Measurements from ENCODE around the gene ZNF532. TPM values are rescaled to one million over a fixed set of nuclear protein-coding genes. Genes with fewer than 3 reads are reported as not detected.

The ZNF532 gene
- polyA plus RNA-seq, 2 donors: 9.9 to 10.6 TPM

- no peaks in the 10 kb centered on the region for H3K27me3 ChIP-seq (ENCODE audit: control insufficient read depth in 1 of 2, insufficient read depth in 2 of 2, low read length in 2 of 2)
- H3K9me3 ChIP-seq (ENCODE audit: control insufficient read depth in 2 of 2, insufficient read depth in 1 of 2, low read depth in 1 of 2, low read length in 1 of 2): no peaks in the 10 kb centered on the region
- peaks cover 0 to 10% of the 10 kb centered on the region in 2 donors for H3K36me3 ChIP-seq (ENCODE audit: control insufficient read depth in 2 of 2, insufficient read depth in 2 of 2, low read length in 1 of 2)
- WGBS, 2 donors: 78 to 82% methylated on average over 3 of the region's 3 CpGs
- H3K27ac ChIP-seq (ENCODE audit: low read depth in 2 of 2, low read length in 1 of 2): no peak overlapping the region
- H3K4me1 ChIP-seq (ENCODE audit: control insufficient read depth in 2 of 2, insufficient read depth in 2 of 2, low read length in 1 of 2): no peaks in the 10 kb centered on the region
- no peak overlapping the region for H3K4me3 ChIP-seq (ENCODE audit: low read depth in 1 of 2, low read length in 2 of 2)
Measured at GRCh38 chr18:58937887-58938267, 73.2 kb downstream of the ZNF532 start.

GRCh38 chr18:58941426-58942099 is 76.9 kb downstream of the ZNF532 start:
- Histone ChIP-seq H3K27ac (ENCODE audit: low read depth in 2 of 2, low read length in 1 of 2) (no peak overlapping the region), H3K27me3 (ENCODE audit: control insufficient read depth in 1 of 2, insufficient read depth in 2 of 2, low read length in 2 of 2) (no peaks in the 10 kb centered on the region), H3K4me3 (ENCODE audit: low read depth in 1 of 2, low read length in 2 of 2) (no peak overlapping the region), H3K36me3 (ENCODE audit: control insufficient read depth in 2 of 2, insufficient read depth in 2 of 2, low read length in 1 of 2) (peaks cover 0 to 11% of the 10 kb centered on the region in 2 donors), H3K9me3 (ENCODE audit: control insufficient read depth in 2 of 2, insufficient read depth in 1 of 2, low read depth in 1 of 2, low read length in 1 of 2) (no peaks in the 10 kb centered on the region), H3K4me1 (ENCODE audit: control insufficient read depth in 2 of 2, insufficient read depth in 2 of 2, low read length in 1 of 2) (no peaks in the 10 kb centered on the region)
- 96 to 98% methylated on average over 8 of the region's 8 CpGs for WGBS, 2 donors

GRCh38 chr18:58943896-58944295 is 79.2 kb downstream of the ZNF532 start:
- Histone ChIP-seq H3K4me1 (ENCODE audit: control insufficient read depth in 2 of 2, insufficient read depth in 2 of 2, low read length in 1 of 2) (no peaks in the 10 kb centered on the region), H3K4me3 (ENCODE audit: low read depth in 1 of 2, low read length in 2 of 2) (no peak overlapping the region), H3K36me3 (ENCODE audit: control insufficient read depth in 2 of 2, insufficient read depth in 2 of 2, low read length in 1 of 2) (peaks cover 2 to 11% of the 10 kb centered on the region in 2 donors), H3K9me3 (ENCODE audit: control insufficient read depth in 2 of 2, insufficient read depth in 1 of 2, low read depth in 1 of 2, low read length in 1 of 2) (no peaks in the 10 kb centered on the region), H3K27ac (ENCODE audit: low read depth in 2 of 2, low read length in 1 of 2) (no peak overlapping the region), H3K27me3 (ENCODE audit: control insufficient read depth in 1 of 2, insufficient read depth in 2 of 2, low read length in 2 of 2) (no peaks in the 10 kb centered on the region)
- 63 to 80% methylated on average over 3 of the region's 3 CpGs for WGBS, 2 donors

- H3K9me3 ChIP-seq (ENCODE audit: control insufficient read depth in 2 of 2, insufficient read depth in 1 of 2, low read depth in 1 of 2, low read length in 1 of 2): no peaks in the 10 kb centered on the region
- no peak overlapping the region for H3K27ac ChIP-seq (ENCODE audit: low read depth in 2 of 2, low read length in 1 of 2)
- 81 to 88% methylated on average over 7 of the region's 7 CpGs for WGBS, 2 donors
- H3K4me1 ChIP-seq (ENCODE audit: control insufficient read depth in 2 of 2, insufficient read depth in 2 of 2, low read length in 1 of 2): no peaks in the 10 kb centered on the region
- H3K4me3 ChIP-seq (ENCODE audit: low read depth in 1 of 2, low read length in 2 of 2): no peak overlapping the region
- H3K27me3 ChIP-seq (ENCODE audit: control insufficient read depth in 1 of 2, insufficient read depth in 2 of 2, low read length in 2 of 2): no peaks in the 10 kb centered on the region
- peaks cover 2 to 5% of the 10 kb centered on the region in 2 donors for H3K36me3 ChIP-seq (ENCODE audit: control insufficient read depth in 2 of 2, insufficient read depth in 2 of 2, low read length in 1 of 2)
Measured at GRCh38 chr18:58947136-58947732, 82.6 kb downstream of the ZNF532 start.

- H3K36me3 ChIP-seq (ENCODE audit: control insufficient read depth in 2 of 2, insufficient read depth in 2 of 2, low read length in 1 of 2): peaks cover 2 to 5% of the 10 kb centered on the region in 2 donors
- whole genome bisulfite sequencing, 2 donors: 86 to 91% methylated on average over 1 of the region's 1 CpG
- no peak overlapping the region for H3K4me3 ChIP-seq (ENCODE audit: low read depth in 1 of 2, low read length in 2 of 2)
- H3K27ac ChIP-seq (ENCODE audit: low read depth in 2 of 2, low read length in 1 of 2): no peak overlapping the region
- no peaks in the 10 kb centered on the region for H3K4me1 ChIP-seq (ENCODE audit: control insufficient read depth in 2 of 2, insufficient read depth in 2 of 2, low read length in 1 of 2)
- H3K9me3 ChIP-seq (ENCODE audit: control insufficient read depth in 2 of 2, insufficient read depth in 1 of 2, low read depth in 1 of 2, low read length in 1 of 2): no peaks in the 10 kb centered on the region
- H3K27me3 ChIP-seq (ENCODE audit: control insufficient read depth in 1 of 2, insufficient read depth in 2 of 2, low read length in 2 of 2): no peaks in the 10 kb centered on the region
Measured at GRCh38 chr18:58949031-58949430, 84.4 kb downstream of the ZNF532 start.

- H3K27ac ChIP-seq (ENCODE audit: low read depth in 2 of 2, low read length in 1 of 2): no peak overlapping the region
- H3K36me3 ChIP-seq (ENCODE audit: control insufficient read depth in 2 of 2, insufficient read depth in 2 of 2, low read length in 1 of 2): peaks cover 0 to 2% of the 10 kb centered on the region in 2 donors
- H3K4me1 ChIP-seq (ENCODE audit: control insufficient read depth in 2 of 2, insufficient read depth in 2 of 2, low read length in 1 of 2): no peaks in the 10 kb centered on the region
Measured at GRCh38 chr18:58951986-58952702, 87.5 kb downstream of the ZNF532 start.

GRCh38 chr18:58952858-58953257 is 88.2 kb downstream of the ZNF532 start:
- peaks cover 0 to under 1% of the 10 kb centered on the region in 2 donors for H3K36me3 ChIP-seq (ENCODE audit: control insufficient read depth in 2 of 2, insufficient read depth in 2 of 2, low read length in 1 of 2)
- no peaks in the 10 kb centered on the region for H3K27me3 ChIP-seq (ENCODE audit: control insufficient read depth in 1 of 2, insufficient read depth in 2 of 2, low read length in 2 of 2)

More at GRCh38 chr18:58951986-58952702, 87.5 kb downstream of the ZNF532 start:
- 87 to 89% methylated on average over 4 of the region's 4 CpGs for WGBS, 2 donors
- Histone ChIP-seq H3K9me3 (ENCODE audit: control insufficient read depth in 2 of 2, insufficient read depth in 1 of 2, low read depth in 1 of 2, low read length in 1 of 2) (no peaks in the 10 kb centered on the region), H3K27me3 (ENCODE audit: control insufficient read depth in 1 of 2, insufficient read depth in 2 of 2, low read length in 2 of 2) (no peaks in the 10 kb centered on the region), H3K4me3 (ENCODE audit: low read depth in 1 of 2, low read length in 2 of 2) (no peak overlapping the region)

GRCh38 chr18:58953627-58954026 is 89.0 kb downstream of the ZNF532 start:
- H3K36me3 ChIP-seq (ENCODE audit: control insufficient read depth in 2 of 2, insufficient read depth in 2 of 2, low read length in 1 of 2): no peaks in the 10 kb centered on the region
- no peaks in the 10 kb centered on the region for H3K4me1 ChIP-seq (ENCODE audit: control insufficient read depth in 2 of 2, insufficient read depth in 2 of 2, low read length in 1 of 2)
- H3K27ac ChIP-seq (ENCODE audit: low read depth in 2 of 2, low read length in 1 of 2): no peak overlapping the region
- H3K27me3 ChIP-seq (ENCODE audit: control insufficient read depth in 1 of 2, insufficient read depth in 2 of 2, low read length in 2 of 2): no peaks in the 10 kb centered on the region
- WGBS, 2 donors: 35 to 57% methylated on average over 3 of the region's 3 CpGs
- H3K4me3 ChIP-seq (ENCODE audit: low read depth in 1 of 2, low read length in 2 of 2): no peak overlapping the region
- H3K9me3 ChIP-seq (ENCODE audit: control insufficient read depth in 2 of 2, insufficient read depth in 1 of 2, low read depth in 1 of 2, low read length in 1 of 2): no peaks in the 10 kb centered on the region

More at GRCh38 chr18:58952858-58953257, 88.2 kb downstream of the ZNF532 start:
- Histone ChIP-seq H3K9me3 (ENCODE audit: control insufficient read depth in 2 of 2, insufficient read depth in 1 of 2, low read depth in 1 of 2, low read length in 1 of 2) (no peaks in the 10 kb centered on the region), H3K4me1 (ENCODE audit: control insufficient read depth in 2 of 2, insufficient read depth in 2 of 2, low read length in 1 of 2) (no peaks in the 10 kb centered on the region), H3K27ac (ENCODE audit: low read depth in 2 of 2, low read length in 1 of 2) (no peak overlapping the region), H3K4me3 (ENCODE audit: low read depth in 1 of 2, low read length in 2 of 2) (no peak overlapping the region)
- WGBS, 2 donors: 66 to 75% methylated on average over 3 of the region's 3 CpGs

GRCh38 chr18:58955001-58955400 is 90.3 kb downstream of the ZNF532 start:
- WGBS, 2 donors: 90 to 94% methylated on average over 6 of the region's 6 CpGs
- Histone ChIP-seq H3K4me3 (ENCODE audit: low read depth in 1 of 2, low read length in 2 of 2) (no peak overlapping the region), H3K4me1 (ENCODE audit: control insufficient read depth in 2 of 2, insufficient read depth in 2 of 2, low read length in 1 of 2) (no peaks in the 10 kb centered on the region), H3K27me3 (ENCODE audit: control insufficient read depth in 1 of 2, insufficient read depth in 2 of 2, low read length in 2 of 2) (no peaks in the 10 kb centered on the region), H3K27ac (ENCODE audit: low read depth in 2 of 2, low read length in 1 of 2) (no peak overlapping the region), H3K36me3 (ENCODE audit: control insufficient read depth in 2 of 2, insufficient read depth in 2 of 2, low read length in 1 of 2) (no peaks in the 10 kb centered on the region), H3K9me3 (ENCODE audit: control insufficient read depth in 2 of 2, insufficient read depth in 1 of 2, low read depth in 1 of 2, low read length in 1 of 2) (no peaks in the 10 kb centered on the region)

Measured in esophagus (tissue), 2 donors.